ENCODE results near the gene BACH2. TPM values are rescaled to one million over a fixed set of nuclear protein-coding genes. Genes with fewer than 3 reads are reported as not detected.

BACH2 gene
- total and polyA plus RNA-seq, 4 experiments from 2014 or later = 6.5 to 48.0 (median 25.8) TPM

DNA sequence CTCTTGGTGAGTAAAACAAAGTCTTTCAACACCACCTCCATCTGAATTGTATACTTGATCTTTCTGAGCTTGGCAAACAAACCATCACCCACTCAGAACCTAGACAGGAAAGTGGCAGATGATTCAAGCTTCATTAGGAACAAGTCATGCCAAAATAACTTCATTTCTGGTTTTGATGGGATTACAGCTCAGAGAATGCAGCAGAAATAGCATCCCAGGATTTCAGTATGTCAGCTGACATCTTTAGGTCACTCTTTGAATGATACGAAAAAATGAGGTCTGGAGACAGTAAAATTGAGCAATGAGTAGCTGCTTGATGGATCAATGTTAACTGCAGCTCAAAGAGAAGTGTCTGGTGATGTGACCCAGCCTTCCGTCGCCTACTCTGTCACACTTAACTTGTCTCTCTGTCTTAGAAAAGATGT, 310.0 kb downstream of the BACH2 start:
- H3K27me3 ChIP-seq (ENCODE audit: insufficient read depth, low read length) = no peaks in the 10 kb centered on the region
- POLR2A ChIA-PET (ENCODE audit: partially characterized antibody) = no interaction called here
- no peaks in the 10 kb centered on the region for H3K36me3 ChIP-seq (ENCODE audit: insufficient read depth, low read length)
- no peak overlapping the region for H3K4me3 ChIP-seq (ENCODE audit: low read length in 2 of 2)
- H3K4me1 Mint-ChIP-seq = peaks cover 10 to 54% (median 33%) of the 10 kb centered on the region in 4 donors
- no peaks in the 10 kb centered on the region for H3K9me3 ChIP-seq (ENCODE audit: control insufficient read depth in 1 of 2, low read length in 2 of 2)
- no peaks in the 10 kb centered on the region for H3K9me3 Mint-ChIP-seq
- no peak for DNase-seq
- no peaks in the 10 kb centered on the region for H3K4me1 ChIP-seq (ENCODE audit: insufficient read depth, low read length)
- H3K27me3 Mint-ChIP-seq = no peaks in the 10 kb centered on the region
- CTCF ChIA-PET (ENCODE audit: partially characterized antibody) = interaction anchor here (1.2 to 2.1 kb wide), 4 partner anchors 12 to 406 kb away, joined by 3 to 10 read pairs (median 5); no protein-coding TSS in a partner anchor
- peak overlapping the region in 3 of 7 donors; percentile 36 to 52 (median 38) for H3K27ac Mint-ChIP-seq
- intact Hi-C loops (cut with micrococcal nuclease) = no loop called here
- H3K36me3 Mint-ChIP-seq = peaks cover 12 to 32% of the 10 kb centered on the region in 2 donors
- H3K4me3 Mint-ChIP-seq = no peak overlapping the region
- no peak overlapping the region for H3K27ac ChIP-seq (ENCODE audit: low read depth, low read length)

DNA sequence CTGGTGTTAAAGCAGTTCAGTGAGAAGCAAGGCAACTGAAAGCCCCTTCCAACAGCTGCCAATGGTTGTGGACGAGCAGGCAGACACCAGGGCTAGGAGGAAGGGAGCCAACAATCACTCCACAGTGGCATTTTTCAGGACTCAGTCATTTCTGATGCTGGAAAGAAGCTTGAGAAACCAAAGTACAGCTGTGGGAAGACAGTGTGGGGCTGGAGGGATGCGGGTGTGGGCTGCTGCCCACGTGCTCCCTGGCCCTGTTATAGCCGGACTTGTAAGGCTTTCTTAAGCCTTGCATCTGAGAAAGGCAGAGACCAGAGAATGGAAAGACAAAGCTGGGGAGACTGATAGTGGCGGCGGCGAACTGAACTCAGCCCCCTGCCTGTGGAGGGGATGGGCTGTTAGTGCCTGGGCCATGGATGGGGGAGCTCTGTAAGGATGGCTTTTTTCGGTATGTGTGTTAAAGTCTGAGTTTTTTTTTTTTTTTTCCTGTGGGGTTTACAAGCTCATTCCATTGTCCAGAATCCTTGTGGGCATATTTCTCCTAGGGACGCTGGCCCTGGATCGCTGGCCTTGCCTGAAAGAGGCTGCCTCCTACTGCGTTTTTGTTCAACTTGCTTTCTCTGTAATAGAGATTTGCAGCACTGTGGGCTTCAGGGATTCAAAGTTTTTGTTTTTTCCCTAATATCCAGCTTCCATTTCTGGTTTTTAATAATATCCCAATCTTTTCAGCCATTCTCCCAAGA, 310.7 kb downstream of the BACH2 start:
- Histone ChIP-seq H3K4me3 (ENCODE audit: low read length in 2 of 2) (no peak overlapping the region), H3K36me3 (ENCODE audit: insufficient read depth, low read length) (no peaks in the 10 kb centered on the region), H3K27me3 (ENCODE audit: insufficient read depth, low read length) (no peaks in the 10 kb centered on the region), H3K4me1 (ENCODE audit: insufficient read depth, low read length) (no peaks in the 10 kb centered on the region), H3K27ac (ENCODE audit: low read depth, low read length) (no peak overlapping the region), H3K9me3 (ENCODE audit: control insufficient read depth in 1 of 2, low read length in 2 of 2) (no peaks in the 10 kb centered on the region)
- H3K9me3 Mint-ChIP-seq = no peaks in the 10 kb centered on the region
- peaks cover 16 to 29% of the 10 kb centered on the region in 2 donors for H3K36me3 Mint-ChIP-seq
- no peaks in the 10 kb centered on the region for H3K27me3 Mint-ChIP-seq
- CTCF ChIA-PET (ENCODE audit: partially characterized antibody) = interaction anchor here (0.9 to 2.1 kb wide), 4 partner anchors 13 to 407 kb away, joined by 3 to 10 read pairs (median 5); no protein-coding TSS in a partner anchor
- H3K27ac Mint-ChIP-seq = no peak overlapping the region
- POLR2A ChIA-PET (ENCODE audit: partially characterized antibody) = no interaction called here
- no peak overlapping the region for H3K4me3 Mint-ChIP-seq
- H3K4me1 Mint-ChIP-seq = peaks cover 11 to 58% (median 36%) of the 10 kb centered on the region in 4 donors
- DNase-seq = no peak
- intact Hi-C loops (cut with micrococcal nuclease) = no loop called here

DNA sequence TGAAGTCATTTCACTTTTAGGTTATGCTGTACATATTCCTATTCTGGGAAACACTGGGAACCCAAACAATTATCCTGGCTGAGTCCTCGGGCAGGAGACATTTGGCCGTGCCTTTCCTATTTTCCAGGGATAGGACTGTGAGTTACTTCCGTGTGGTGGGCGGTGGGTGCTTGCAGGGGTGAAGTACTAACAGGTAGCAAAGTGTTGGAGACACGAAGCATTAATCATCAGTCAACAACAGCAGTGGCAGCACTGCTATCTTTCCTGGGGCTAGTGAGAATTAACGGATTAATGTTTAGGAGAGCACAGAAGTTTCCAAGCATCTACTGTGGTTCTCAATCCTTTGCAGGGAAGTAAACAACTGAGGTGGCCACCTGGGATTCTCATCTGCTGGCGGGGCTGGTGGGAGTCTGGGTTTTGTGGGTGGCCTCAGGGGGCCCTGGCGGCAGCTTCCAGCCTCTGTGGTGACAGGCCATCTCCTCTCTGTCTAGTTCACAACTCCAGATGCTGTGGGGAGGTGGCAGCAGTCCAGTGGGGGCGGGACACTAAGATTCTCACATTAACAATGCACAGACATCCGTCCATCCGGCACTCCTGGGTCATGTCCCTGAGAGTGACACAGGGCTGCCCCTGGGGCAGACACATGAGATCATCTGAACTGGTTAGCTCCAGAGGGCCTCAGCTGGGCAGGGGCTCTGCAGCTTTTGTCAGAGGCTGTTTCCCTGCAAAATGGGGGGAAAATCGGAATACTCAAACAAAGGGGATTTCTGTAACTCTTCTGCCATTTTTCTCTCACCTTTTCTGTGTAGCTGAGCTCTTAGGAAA, 311.5 kb downstream of the BACH2 start:
- Mint-ChIP-seq H3K9me3 (no peaks in the 10 kb centered on the region), H3K27ac (peak overlapping the region in 4 of 7 donors; percentile 8 to 84 (median 54)), H3K4me3 (no peak overlapping the region), H3K4me1 (peaks cover 13 to 50% (median 37%) of the 10 kb centered on the region in 4 donors), H3K27me3 (no peaks in the 10 kb centered on the region), H3K36me3 (peaks cover 16 to 23% of the 10 kb centered on the region in 2 donors)
- DNase-seq = no peak
- Histone ChIP-seq H3K9me3 (ENCODE audit: control insufficient read depth in 1 of 2, low read length in 2 of 2) (no peaks in the 10 kb centered on the region), H3K36me3 (ENCODE audit: insufficient read depth, low read length) (no peaks in the 10 kb centered on the region), H3K4me1 (ENCODE audit: insufficient read depth, low read length) (no peaks in the 10 kb centered on the region), H3K27ac (ENCODE audit: low read depth, low read length) (no peak overlapping the region), H3K27me3 (ENCODE audit: insufficient read depth, low read length) (no peaks in the 10 kb centered on the region), H3K4me3 (ENCODE audit: low read length in 2 of 2) (no peak overlapping the region)
- intact Hi-C loops (cut with micrococcal nuclease) = no loop called here
- POLR2A ChIA-PET (ENCODE audit: partially characterized antibody) = no interaction called here
- CTCF ChIA-PET (ENCODE audit: partially characterized antibody) = interaction anchor here (0.9 to 2.1 kb wide), 3 partner anchors 44 to 408 kb away, joined by 3 to 10 read pairs (median 7); no protein-coding TSS in a partner anchor

DNA sequence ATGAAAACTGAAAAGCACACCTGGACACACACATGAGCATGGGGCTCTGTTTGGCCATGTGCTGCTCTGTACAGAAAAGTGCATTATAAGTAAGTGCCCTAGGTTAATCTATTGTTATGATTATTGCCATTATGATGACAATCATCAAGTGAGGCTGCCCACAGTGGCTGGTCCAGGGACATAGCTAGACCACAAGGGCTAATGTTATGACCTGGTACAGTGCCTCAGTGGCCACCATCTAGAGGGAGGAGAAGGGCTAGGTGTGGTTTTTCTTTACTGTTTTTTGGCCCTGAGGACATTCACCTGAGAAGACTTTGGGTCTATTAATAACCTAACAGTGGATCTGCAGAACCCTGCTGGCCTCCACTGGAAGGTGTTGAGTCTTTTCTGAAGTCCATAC, 316.3 kb downstream of the BACH2 start:
- peaks cover 11 to 25% (median 19%) of the 10 kb centered on the region in 4 donors for H3K4me1 Mint-ChIP-seq
- H3K4me3 Mint-ChIP-seq = no peak overlapping the region
- no peak overlapping the region for H3K27ac ChIP-seq (ENCODE audit: low read depth, low read length)
- peaks cover 7% of the 10 kb centered on the region for H3K4me1 ChIP-seq (ENCODE audit: insufficient read depth, low read length)
- peak overlapping the region in 4 of 7 donors; percentile 43 to 77 (median 52) for H3K27ac Mint-ChIP-seq
- H3K9me3 Mint-ChIP-seq = no peaks in the 10 kb centered on the region
- H3K4me3 ChIP-seq (ENCODE audit: low read length in 2 of 2) = no peak overlapping the region
- intact Hi-C loops (cut with micrococcal nuclease) = no loop called here
- no peaks in the 10 kb centered on the region for H3K27me3 ChIP-seq (ENCODE audit: insufficient read depth, low read length)
- POLR2A ChIA-PET (ENCODE audit: partially characterized antibody) = no interaction called here
- no peak for DNase-seq
- no peaks in the 10 kb centered on the region for H3K9me3 ChIP-seq (ENCODE audit: control insufficient read depth in 1 of 2, low read length in 2 of 2)
- CTCF ChIA-PET (ENCODE audit: partially characterized antibody) = interaction anchor here (0.7 kb wide), 1 partner anchor 199 kb away, joined by 3 read pairs; no protein-coding TSS in a partner anchor
- no peaks in the 10 kb centered on the region for H3K36me3 ChIP-seq (ENCODE audit: insufficient read depth, low read length)
- peaks cover 12 to 13% of the 10 kb centered on the region in 2 donors for H3K36me3 Mint-ChIP-seq
- H3K27me3 Mint-ChIP-seq = no peaks in the 10 kb centered on the region

DNA sequence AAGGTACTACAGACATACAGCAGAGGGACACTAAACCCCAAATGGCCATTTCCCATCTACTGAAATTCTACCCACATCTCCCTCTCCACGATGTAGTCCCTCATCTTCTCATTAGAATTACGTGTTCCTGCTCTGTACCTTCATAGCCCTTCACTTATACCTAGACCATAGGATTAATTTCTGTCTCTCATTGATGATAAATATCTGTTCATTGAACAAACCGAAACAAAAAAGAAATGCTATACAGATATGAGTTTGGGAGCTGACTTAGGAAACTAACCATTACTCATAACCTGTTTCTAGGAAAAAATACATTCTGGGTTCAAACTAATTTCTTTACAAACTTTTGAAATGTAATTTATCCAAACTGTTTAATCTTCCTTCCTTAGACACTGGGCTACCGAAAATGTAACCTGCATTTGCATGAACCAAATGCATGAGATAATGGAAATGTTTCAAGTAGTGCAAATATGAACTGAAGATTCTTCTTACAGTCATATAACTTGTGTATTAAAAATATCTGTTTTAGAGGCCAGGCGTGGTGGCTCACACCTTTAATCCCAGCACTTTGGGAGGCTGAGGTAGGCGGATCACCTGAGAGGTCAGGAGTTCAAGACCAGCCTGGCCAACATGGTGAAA, 317.0 kb downstream of the BACH2 start:
- H3K27ac ChIP-seq (ENCODE audit: low read depth, low read length) = no peak overlapping the region
- intact Hi-C loops (cut with micrococcal nuclease) = loop anchor here (1.0 kb wide), 1 partner anchor 101 kb away; no protein-coding TSS in a partner anchor
- Mint-ChIP-seq H3K9me3 (no peaks in the 10 kb centered on the region), H3K27ac (peak overlapping the region in 1 of 7 donors; percentile 58), H3K36me3 (peaks cover 8 to 13% of the 10 kb centered on the region in 2 donors), H3K27me3 (no peaks in the 10 kb centered on the region), H3K4me1 (peaks cover 11 to 25% (median 19%) of the 10 kb centered on the region in 4 donors), H3K4me3 (no peak overlapping the region)
- no peak for DNase-seq
- POLR2A ChIA-PET (ENCODE audit: partially characterized antibody) = no interaction called here
- no peak overlapping the region for H3K4me3 ChIP-seq (ENCODE audit: low read length in 2 of 2)
- CTCF ChIA-PET (ENCODE audit: partially characterized antibody) = interaction anchor here (3.6 kb wide), 1 partner anchor 39 kb away, joined by 16 read pairs; no protein-coding TSS in a partner anchor
- peaks cover 7% of the 10 kb centered on the region for H3K4me1 ChIP-seq (ENCODE audit: insufficient read depth, low read length)
- H3K27me3 ChIP-seq (ENCODE audit: insufficient read depth, low read length) = no peaks in the 10 kb centered on the region
- no peaks in the 10 kb centered on the region for H3K9me3 ChIP-seq (ENCODE audit: control insufficient read depth in 1 of 2, low read length in 2 of 2)
- no peaks in the 10 kb centered on the region for H3K36me3 ChIP-seq (ENCODE audit: insufficient read depth, low read length)

DNA sequence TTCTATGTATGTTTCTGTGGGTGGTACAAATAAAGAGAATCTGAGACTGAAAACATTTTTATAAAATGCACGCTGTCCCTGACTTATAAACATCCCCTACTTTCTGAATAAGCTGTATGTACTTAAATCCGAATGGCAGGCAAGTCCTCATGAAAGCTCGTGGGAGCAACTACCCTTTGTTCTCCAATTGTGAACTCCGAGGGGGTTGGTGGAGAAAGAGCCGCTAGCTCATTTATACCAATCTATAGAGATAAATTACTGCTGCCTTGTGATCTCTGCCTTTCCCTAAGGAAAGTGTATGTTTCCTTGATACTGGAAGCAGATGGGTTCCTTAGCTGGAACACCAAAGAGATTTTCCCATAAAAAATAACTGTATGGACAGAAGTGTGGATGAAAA, 317.9 kb downstream of the BACH2 start:
- Mint-ChIP-seq H3K9me3 (no peaks in the 10 kb centered on the region), H3K27me3 (no peaks in the 10 kb centered on the region), H3K4me1 (peaks cover 11 to 25% (median 17%) of the 10 kb centered on the region in 4 donors), H3K36me3 (peaks cover 4 to 13% of the 10 kb centered on the region in 2 donors), H3K4me3 (no peak overlapping the region), H3K27ac (no peak overlapping the region)
- Histone ChIP-seq H3K4me3 (ENCODE audit: low read length in 2 of 2) (no peak overlapping the region), H3K9me3 (ENCODE audit: control insufficient read depth in 1 of 2, low read length in 2 of 2) (no peaks in the 10 kb centered on the region), H3K36me3 (ENCODE audit: insufficient read depth, low read length) (no peaks in the 10 kb centered on the region), H3K4me1 (ENCODE audit: insufficient read depth, low read length) (peaks cover 7% of the 10 kb centered on the region), H3K27me3 (ENCODE audit: insufficient read depth, low read length) (no peaks in the 10 kb centered on the region), H3K27ac (ENCODE audit: low read depth, low read length) (no peak overlapping the region)
- CTCF ChIA-PET (ENCODE audit: partially characterized antibody) = interaction anchor here (0.6 to 3.6 kb wide), 2 partner anchors 38 to 322 kb away, joined by 3 to 16 read pairs; no protein-coding TSS in a partner anchor
- intact Hi-C loops (cut with micrococcal nuclease) = loop anchor here (1.0 kb wide), 1 partner anchor 102 kb away; no protein-coding TSS in a partner anchor
- no peak for DNase-seq
- POLR2A ChIA-PET (ENCODE audit: partially characterized antibody) = no interaction called here
